OCI-LY1 (cell line): ENCODE measurements around the gene MRPL1.
"Not testable (repeated sequence)": the region's sequence is repeated elsewhere in the genome, so short reads cannot be mapped to it uniquely, and the experiment has no call there.

Source experiments
- EZH2 ChIP-seq: fragments of 200-600 bp; sonication (generic), shearing (Covaris generic); IDR thresholded peaks from 2 replicates; pipeline ENCODE4 v1.8.0; 2017; ENCODE audit warnings: borderline replicate concordance, mixed run types, mild to moderate bottlenecking, antibody characterized with exemption, low read length, moderate library complexity, mixed read lengths
- TF ChIP-seq, protein P1 (sequence below): fragments of 200-600 bp; sonication (generic), shearing (Covaris generic); IDR thresholded peaks from 2 replicates; pipeline ENCODE4 v1.5.1; 2017; ENCODE audit warnings: mild to moderate bottlenecking, antibody characterized with exemption, low read length, moderate library complexity, mixed read lengths

- TF ChIP-seq, protein P1, sequence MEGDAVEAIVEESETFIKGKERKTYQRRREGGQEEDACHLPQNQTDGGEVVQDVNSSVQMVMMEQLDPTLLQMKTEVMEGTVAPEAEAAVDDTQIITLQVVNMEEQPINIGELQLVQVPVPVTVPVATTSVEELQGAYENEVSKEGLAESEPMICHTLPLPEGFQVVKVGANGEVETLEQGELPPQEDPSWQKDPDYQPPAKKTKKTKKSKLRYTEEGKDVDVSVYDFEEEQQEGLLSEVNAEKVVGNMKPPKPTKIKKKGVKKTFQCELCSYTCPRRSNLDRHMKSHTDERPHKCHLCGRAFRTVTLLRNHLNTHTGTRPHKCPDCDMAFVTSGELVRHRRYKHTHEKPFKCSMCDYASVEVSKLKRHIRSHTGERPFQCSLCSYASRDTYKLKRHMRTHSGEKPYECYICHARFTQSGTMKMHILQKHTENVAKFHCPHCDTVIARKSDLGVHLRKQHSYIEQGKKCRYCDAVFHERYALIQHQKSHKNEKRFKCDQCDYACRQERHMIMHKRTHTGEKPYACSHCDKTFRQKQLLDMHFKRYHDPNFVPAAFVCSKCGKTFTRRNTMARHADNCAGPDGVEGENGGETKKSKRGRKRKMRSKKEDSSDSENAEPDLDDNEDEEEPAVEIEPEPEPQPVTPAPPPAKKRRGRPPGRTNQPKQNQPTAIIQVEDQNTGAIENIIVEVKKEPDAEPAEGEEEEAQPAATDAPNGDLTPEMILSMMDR, result not testable (repeated sequence)
- not testable (repeated sequence) for TF ChIP-seq EZH2
Measured at GRCh38 chr4:77983612-77984311, 121.1 kb downstream of the MRPL1 start.
